ENCODE results near the gene ZNF512B.
"Not testable (repeated sequence)": the region's sequence is repeated elsewhere in the genome, so short reads cannot be mapped to it uniquely, and the experiment has no call there.

ZNF512B gene

DNA sequence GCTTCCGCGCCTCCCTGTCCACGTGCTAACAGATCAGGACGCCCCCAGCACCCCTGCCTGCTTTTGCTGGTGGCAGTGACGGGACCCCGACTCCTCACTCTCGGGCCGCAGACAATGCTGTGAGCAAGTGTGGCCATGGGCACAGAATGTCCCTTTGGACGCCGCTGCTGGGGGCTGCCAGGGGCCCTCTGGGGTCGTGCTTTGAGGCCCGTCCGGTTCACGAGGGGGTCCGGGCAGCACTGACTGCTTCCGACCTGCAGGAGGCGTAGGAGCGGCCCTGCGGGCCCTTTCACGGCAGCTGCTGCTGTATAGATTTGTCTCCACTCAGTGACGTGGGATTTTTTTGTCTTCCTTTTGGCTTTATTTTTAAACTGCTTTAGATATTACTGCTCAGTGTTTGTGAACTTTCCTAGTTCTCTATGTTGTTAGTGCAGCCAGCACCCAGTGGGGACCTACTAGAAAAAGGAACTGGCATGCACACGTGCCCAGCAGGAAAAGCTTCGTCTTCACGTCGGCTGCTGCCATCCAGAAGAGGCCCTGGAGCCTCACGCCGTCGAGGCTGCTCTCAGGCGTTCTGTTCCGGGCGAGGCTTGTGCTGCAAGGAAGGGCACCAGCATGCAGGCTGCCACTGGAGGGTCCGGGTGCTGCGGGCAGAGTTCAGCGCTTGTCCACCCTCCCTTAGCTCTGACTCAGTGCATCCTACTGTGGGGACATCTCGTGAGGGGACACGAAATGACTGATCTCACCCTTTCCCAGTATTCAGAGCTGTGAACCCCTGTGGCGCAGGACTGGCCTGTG, 35.3 kb downstream of the ZNF512B start:
- no peak overlapping the region for H3K4me3 ChIP-seq (ENCODE audit: low read depth, low read length)
- H3K9me3 ChIP-seq (ENCODE audit: severe bottlenecking): no peaks in the 10 kb centered on the region
- no peak overlapping the region for H3K27ac ChIP-seq
- H3K36me3 ChIP-seq: peaks cover 11% of the 10 kb centered on the region
- H3K27me3 ChIP-seq (ENCODE audit: insufficient read depth, low read depth, severe bottlenecking): no peaks in the 10 kb centered on the region
- TF ChIP-seq, protein P1, sequence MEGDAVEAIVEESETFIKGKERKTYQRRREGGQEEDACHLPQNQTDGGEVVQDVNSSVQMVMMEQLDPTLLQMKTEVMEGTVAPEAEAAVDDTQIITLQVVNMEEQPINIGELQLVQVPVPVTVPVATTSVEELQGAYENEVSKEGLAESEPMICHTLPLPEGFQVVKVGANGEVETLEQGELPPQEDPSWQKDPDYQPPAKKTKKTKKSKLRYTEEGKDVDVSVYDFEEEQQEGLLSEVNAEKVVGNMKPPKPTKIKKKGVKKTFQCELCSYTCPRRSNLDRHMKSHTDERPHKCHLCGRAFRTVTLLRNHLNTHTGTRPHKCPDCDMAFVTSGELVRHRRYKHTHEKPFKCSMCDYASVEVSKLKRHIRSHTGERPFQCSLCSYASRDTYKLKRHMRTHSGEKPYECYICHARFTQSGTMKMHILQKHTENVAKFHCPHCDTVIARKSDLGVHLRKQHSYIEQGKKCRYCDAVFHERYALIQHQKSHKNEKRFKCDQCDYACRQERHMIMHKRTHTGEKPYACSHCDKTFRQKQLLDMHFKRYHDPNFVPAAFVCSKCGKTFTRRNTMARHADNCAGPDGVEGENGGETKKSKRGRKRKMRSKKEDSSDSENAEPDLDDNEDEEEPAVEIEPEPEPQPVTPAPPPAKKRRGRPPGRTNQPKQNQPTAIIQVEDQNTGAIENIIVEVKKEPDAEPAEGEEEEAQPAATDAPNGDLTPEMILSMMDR (IDR thresholded peaks at IDR 0.05; ENCODE audit: low read depth, low read length): peak; percentile 44; the same call in 1 of the 2 replicates
- DNase-seq: no peak

- no peaks in the 10 kb centered on the region for H3K9me3 ChIP-seq (ENCODE audit: severe bottlenecking)
- DNase-seq: no peak
- H3K27me3 ChIP-seq (ENCODE audit: insufficient read depth, low read depth, severe bottlenecking): no peaks in the 10 kb centered on the region
- peaks cover 11% of the 10 kb centered on the region for H3K36me3 ChIP-seq
- no peak overlapping the region for H3K4me3 ChIP-seq (ENCODE audit: low read depth, low read length)
- no peak overlapping the region for H3K27ac ChIP-seq
- TF ChIP-seq, protein P1 (IDR thresholded peaks at IDR 0.05; ENCODE audit: low read depth, low read length): no peak
Observed at GRCh38 chr20:63933646-63934045, 36.1 kb downstream of the ZNF512B start.

DNA sequence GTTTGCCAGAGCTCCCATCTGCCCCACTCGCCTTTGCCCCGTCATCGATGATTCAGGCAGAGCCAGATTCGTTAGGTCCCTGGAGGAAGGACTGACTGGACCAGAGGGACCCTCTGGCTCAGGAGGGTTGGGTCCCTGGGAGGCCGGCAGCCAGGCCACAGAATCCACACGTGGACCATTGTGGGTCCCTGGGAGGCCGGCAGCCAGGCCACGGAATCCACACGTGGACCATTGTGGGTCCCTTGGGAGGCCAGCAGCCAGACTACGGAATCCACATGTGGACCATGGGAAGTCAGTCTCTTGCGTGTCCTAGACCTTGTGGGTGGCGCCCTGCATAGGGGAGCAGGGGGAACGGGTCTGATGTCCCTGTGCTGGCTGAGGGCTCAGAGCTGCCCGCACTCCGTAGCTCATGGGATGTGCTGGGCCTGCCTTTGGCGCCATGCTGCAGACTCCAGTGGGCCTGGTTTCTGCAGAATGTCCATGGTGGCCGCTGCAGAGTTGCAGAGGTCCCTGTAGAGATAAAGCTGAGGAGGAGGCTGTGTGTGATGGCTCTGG, 37.0 kb downstream of the ZNF512B start:
- Histone ChIP-seq H3K9me3 (ENCODE audit: severe bottlenecking) (no peaks in the 10 kb centered on the region), H3K27me3 (ENCODE audit: insufficient read depth, low read depth, severe bottlenecking) (no peaks in the 10 kb centered on the region), H3K27ac (no peak overlapping the region), H3K4me3 (ENCODE audit: low read depth, low read length) (no peak overlapping the region), H3K36me3 (peaks cover 18% of the 10 kb centered on the region)
- DNase-seq: no peak
- TF ChIP-seq, protein P1 (IDR thresholded peaks at IDR 0.05; ENCODE audit: low read depth, low read length): no peak

DNA sequence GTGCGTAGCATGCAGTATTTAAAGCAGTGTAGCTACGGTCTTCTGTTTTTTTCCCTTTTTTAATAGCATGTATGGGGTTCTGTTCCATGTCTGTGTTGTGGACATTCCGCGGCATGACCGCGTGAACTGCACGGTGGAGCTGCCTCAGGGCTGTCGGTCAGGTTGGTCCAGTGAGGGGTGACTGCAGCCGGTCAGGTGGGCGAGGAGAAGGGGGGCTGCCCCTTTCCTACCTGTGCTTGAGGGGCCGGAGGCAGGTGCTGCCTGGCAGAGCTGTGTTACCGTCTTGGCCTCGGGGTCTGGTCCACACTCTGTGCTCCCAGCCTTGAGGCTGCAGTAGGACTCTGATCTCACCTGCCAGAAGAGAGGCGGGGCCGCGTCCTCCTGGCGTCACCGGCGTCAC, 38.0 kb downstream of the ZNF512B start:
- H3K27ac ChIP-seq: no peak overlapping the region
- H3K4me3 ChIP-seq (ENCODE audit: low read depth, low read length): no peak overlapping the region
- H3K36me3 ChIP-seq: peaks cover 18% of the 10 kb centered on the region
- DNase-seq: no peak
- H3K27me3 ChIP-seq (ENCODE audit: insufficient read depth, low read depth, severe bottlenecking): no peaks in the 10 kb centered on the region
- no peaks in the 10 kb centered on the region for H3K9me3 ChIP-seq (ENCODE audit: severe bottlenecking)
- TF ChIP-seq, protein P1 (IDR thresholded peaks at IDR 0.05; ENCODE audit: low read depth, low read length): no peak

GRCh38 chr20:63930971-63931553, 38.7 kb downstream of the ZNF512B start:
- H3K9me3 ChIP-seq (ENCODE audit: severe bottlenecking): no peaks in the 10 kb centered on the region
- H3K4me3 ChIP-seq (ENCODE audit: low read depth, low read length): no peak overlapping the region
- H3K27ac ChIP-seq: no peak overlapping the region
- TF ChIP-seq, protein P1 (IDR thresholded peaks at IDR 0.05; ENCODE audit: low read depth, low read length): no peak
- peaks cover 21% of the 10 kb centered on the region for H3K36me3 ChIP-seq
- no peak for DNase-seq
- H3K27me3 ChIP-seq (ENCODE audit: insufficient read depth, low read depth, severe bottlenecking): no peaks in the 10 kb centered on the region

- not testable (repeated sequence) for H3K27me3 ChIP-seq (ENCODE audit: insufficient read depth, low read depth, severe bottlenecking); H3K4me3 ChIP-seq (ENCODE audit: low read depth, low read length); H3K9me3 ChIP-seq (ENCODE audit: severe bottlenecking); DNase-seq; H3K27ac ChIP-seq
- H3K36me3 ChIP-seq: peaks cover 21% of the 10 kb centered on the region
Observed at GRCh38 chr20:63929473-63929883, 40.3 kb downstream of the ZNF512B start.

Data from WERI-Rb-1 (cell line).